ENCODE measurements around the gene TNC. TPM values are rescaled to one million over a fixed set of nuclear protein-coding genes. Genes with fewer than 3 reads are reported as not detected.

Gene TNC
- total and polyA plus RNA-seq, 8 donors: 66.3 to 329 (median 109) TPM

GRCh38 chr9:115033800-115034199 lies 84.2 kb downstream of the TNC start:
- intact Hi-C loops (cut with DNase I): no loop called here

GRCh38 chr9:115032296-115032695 lies 85.7 kb downstream of the TNC start:
- ATAC-seq (no peak), DNase-seq (no peak)
- TF ChIP-seq, protein P1, sequence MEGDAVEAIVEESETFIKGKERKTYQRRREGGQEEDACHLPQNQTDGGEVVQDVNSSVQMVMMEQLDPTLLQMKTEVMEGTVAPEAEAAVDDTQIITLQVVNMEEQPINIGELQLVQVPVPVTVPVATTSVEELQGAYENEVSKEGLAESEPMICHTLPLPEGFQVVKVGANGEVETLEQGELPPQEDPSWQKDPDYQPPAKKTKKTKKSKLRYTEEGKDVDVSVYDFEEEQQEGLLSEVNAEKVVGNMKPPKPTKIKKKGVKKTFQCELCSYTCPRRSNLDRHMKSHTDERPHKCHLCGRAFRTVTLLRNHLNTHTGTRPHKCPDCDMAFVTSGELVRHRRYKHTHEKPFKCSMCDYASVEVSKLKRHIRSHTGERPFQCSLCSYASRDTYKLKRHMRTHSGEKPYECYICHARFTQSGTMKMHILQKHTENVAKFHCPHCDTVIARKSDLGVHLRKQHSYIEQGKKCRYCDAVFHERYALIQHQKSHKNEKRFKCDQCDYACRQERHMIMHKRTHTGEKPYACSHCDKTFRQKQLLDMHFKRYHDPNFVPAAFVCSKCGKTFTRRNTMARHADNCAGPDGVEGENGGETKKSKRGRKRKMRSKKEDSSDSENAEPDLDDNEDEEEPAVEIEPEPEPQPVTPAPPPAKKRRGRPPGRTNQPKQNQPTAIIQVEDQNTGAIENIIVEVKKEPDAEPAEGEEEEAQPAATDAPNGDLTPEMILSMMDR (IDR thresholded peaks at IDR 0.05): no peak
- no peaks in the 10 kb centered on the region for H3K9me3 ChIP-seq
- H3K4me3 ChIP-seq: no peak overlapping the region
- peaks cover 0 to 11% of the 10 kb centered on the region in 2 donors for H3K36me3 ChIP-seq
- H3K27ac ChIP-seq: no peak overlapping the region
- H3K27me3 ChIP-seq: no peaks in the 10 kb centered on the region
- H3K4me1 ChIP-seq: peaks cover 0 to 15% of the 10 kb centered on the region in 2 donors
- intact Hi-C loops (cut with DNase I): no loop called here

More at GRCh38 chr9:115033800-115034199, 84.2 kb downstream of the TNC start:
- Histone ChIP-seq H3K36me3 (peaks cover 0 to 15% of the 10 kb centered on the region in 2 donors), H3K27ac (no peak overlapping the region), H3K9me3 (no peaks in the 10 kb centered on the region), H3K4me3 (no peak overlapping the region), H3K4me1 (peaks cover 0 to 15% of the 10 kb centered on the region in 2 donors), H3K27me3 (no peaks in the 10 kb centered on the region)
- DNase-seq (no peak), ATAC-seq (no peak)
- TF ChIP-seq, protein P1 (IDR thresholded peaks at IDR 0.05): no peak

DNA sequence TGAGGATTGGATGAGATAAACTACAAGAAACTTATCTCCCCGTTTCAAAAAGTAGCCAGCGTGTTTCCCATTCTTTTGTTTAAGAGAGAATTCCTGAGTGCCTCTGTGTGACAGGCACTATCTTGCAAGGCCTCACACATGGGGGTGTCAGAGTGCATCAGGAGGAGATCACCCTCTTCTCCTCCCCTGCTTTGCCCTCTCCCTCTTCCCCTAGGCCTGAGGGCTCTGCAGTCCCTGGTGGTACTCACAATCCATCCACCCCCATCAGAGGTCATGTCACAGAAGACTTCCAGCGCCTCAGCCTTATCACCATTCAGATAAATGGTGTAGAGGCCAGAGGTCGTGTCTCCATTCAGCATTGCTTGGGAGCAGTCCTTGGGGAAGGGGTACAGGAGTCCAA lies 88.0 kb downstream of the TNC start:
- H3K36me3 ChIP-seq: peaks cover 0 to 11% of the 10 kb centered on the region in 2 donors
- H3K4me1 ChIP-seq: peaks cover 0 to 1% of the 10 kb centered on the region in 2 donors
- no peak overlapping the region for H3K4me3 ChIP-seq
- intact Hi-C loops (cut with DNase I): no loop called here
- DNase-seq (no peak), ATAC-seq (no peak)
- TF ChIP-seq, protein P1 (IDR thresholded peaks at IDR 0.05): no peak
- no peaks in the 10 kb centered on the region for H3K27me3 ChIP-seq
- no peaks in the 10 kb centered on the region for H3K9me3 ChIP-seq
- H3K27ac ChIP-seq: no peak overlapping the region

DNA sequence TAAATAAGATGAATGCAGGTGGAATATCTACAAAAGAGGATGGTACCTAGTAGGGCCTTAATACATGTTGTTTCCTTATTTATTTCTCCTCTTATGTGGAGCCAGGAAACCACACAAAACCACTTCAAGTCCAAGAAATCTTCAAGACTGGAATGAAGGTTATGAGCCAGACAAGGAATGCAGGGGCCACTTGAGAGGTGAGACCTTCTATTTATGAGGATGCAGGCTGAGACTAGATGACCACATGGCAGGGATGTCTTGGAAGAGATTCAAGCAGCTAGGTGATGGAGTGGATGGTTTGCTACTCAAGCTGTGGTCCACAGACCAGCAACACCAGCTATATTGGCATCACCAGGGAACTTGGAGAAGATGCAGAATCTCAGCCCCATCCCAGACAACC lies 92.2 kb downstream of the TNC start:
- ATAC-seq: no peak
- TF ChIP-seq, protein P1 (IDR thresholded peaks at IDR 0.05): no peak
- no peak overlapping the region for H3K4me3 ChIP-seq
- intact Hi-C loops (cut with DNase I): no loop called here
- H3K9me3 ChIP-seq: no peaks in the 10 kb centered on the region
- H3K27ac ChIP-seq: no peak overlapping the region
- H3K27me3 ChIP-seq: no peaks in the 10 kb centered on the region
- DNase-seq: no peak
- peaks cover 0 to 14% of the 10 kb centered on the region in 2 donors for H3K36me3 ChIP-seq
- no peaks in the 10 kb centered on the region for H3K4me1 ChIP-seq

DNA sequence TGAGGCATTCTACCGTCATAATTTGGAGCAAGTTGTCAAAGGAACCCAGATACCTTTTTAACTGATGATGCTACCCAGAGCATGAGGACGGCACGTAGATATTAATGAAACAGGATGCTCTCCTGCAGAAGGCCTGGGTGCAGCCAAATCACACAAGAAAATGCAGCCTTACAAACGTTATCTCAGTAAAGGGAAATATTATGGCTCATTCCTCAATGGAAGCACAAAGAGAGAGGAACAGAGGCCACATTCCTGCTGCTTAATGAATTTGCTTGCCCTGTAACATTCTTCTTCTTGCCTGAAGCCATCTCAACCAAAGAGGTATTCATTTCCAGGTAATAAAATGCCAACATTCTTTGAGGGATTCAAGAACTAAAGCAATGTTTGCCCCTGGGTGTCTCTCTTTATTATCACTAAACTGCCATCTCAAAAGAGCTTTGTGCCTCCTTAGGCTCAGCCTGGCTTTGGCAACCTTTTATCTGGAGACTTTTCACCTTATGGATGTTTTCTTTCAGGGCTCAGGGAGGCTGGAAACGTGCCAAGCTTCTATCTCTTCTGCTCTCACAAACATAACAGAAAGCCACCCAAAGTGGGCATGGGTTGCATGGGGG lies 92.9 kb downstream of the TNC start:
- no peak for ATAC-seq

More for the DNA sequence above, 92.9 kb downstream of the TNC start:
- Histone ChIP-seq H3K4me3 (no peak overlapping the region), H3K27me3 (no peaks in the 10 kb centered on the region), H3K27ac (no peak overlapping the region), H3K9me3 (no peaks in the 10 kb centered on the region), H3K36me3 (peaks cover 0 to 7% of the 10 kb centered on the region in 2 donors), H3K4me1 (no peaks in the 10 kb centered on the region)
- DNase-seq: no peak
- TF ChIP-seq, protein P1 (IDR thresholded peaks at IDR 0.05): no peak
- intact Hi-C loops (cut with DNase I): no loop called here

Measured in left lung (tissue), 10 donors.